ENCODE results near the gene DNAH5.

- TF ChIP-seq CTCF (conservative IDR thresholded peaks at IDR 0.05) (no peak), ZFX (IDR thresholded peaks at IDR 0.05) (no peak)
Observed at GRCh38 chr5:13809921-13810320, 134.6 kb downstream of the DNAH5 start.

Data from C4-2B (cell line).